Bronchial epithelial cell (primary cell): ENCODE measurements around the gene CATSPER3. TPM values are rescaled to one million over a fixed set of nuclear protein-coding genes. Genes with fewer than 3 reads are reported as not detected.

Experiments
- DNase-seq: peaks from one replicate; pipeline ENCODE4 v3.0.0-alpha.2; 2010; ENCODE audit warnings: low read depth
- FAIRE-seq: peaks from 2 replicates; lab custom pipeline; 2011; peaks lifted over from hg19 to GRCh38; lab: Jason Lieb, UNC
- H3K27me3 ChIP-seq: 2 replicates; pipeline ENCODE4 v1.5.1; 2011; ENCODE audit warnings: low read length; ENCODE audit not compliant: control insufficient read depth, insufficient read depth
- H3K36me3 ChIP-seq: 2 replicates; pipeline ENCODE4 v1.5.1; 2011; ENCODE audit warnings: low read length; ENCODE audit not compliant: control insufficient read depth, insufficient read depth
- H3K4me3 ChIP-seq: 2 replicates; pipeline ENCODE4 v1.5.1; 2011; ENCODE audit warnings: mild to moderate bottlenecking, low read depth, low read length, control low read depth
- total RNA-seq: library from RNA; depleted of rRNA; stranded (reverse); fragments of >200 nt; gene quantifications from 2 replicates; pipeline ENCODE4 v1.2.1, GENCODE V29; 2014
- TF ChIP-seq, protein P1 (sequence below): IDR thresholded peaks from 2 replicates; pipeline ENCODE4 v1.5.1; 2011; ENCODE audit warnings: mild to moderate bottlenecking, moderate library complexity, low read length, control low read depth, inconsistent platforms; ENCODE audit not compliant: insufficient read depth, severe bottlenecking

The CATSPER3 gene
- total RNA-seq, 1 donor from 2014 or later, result under 0.01 TPM

DNA sequence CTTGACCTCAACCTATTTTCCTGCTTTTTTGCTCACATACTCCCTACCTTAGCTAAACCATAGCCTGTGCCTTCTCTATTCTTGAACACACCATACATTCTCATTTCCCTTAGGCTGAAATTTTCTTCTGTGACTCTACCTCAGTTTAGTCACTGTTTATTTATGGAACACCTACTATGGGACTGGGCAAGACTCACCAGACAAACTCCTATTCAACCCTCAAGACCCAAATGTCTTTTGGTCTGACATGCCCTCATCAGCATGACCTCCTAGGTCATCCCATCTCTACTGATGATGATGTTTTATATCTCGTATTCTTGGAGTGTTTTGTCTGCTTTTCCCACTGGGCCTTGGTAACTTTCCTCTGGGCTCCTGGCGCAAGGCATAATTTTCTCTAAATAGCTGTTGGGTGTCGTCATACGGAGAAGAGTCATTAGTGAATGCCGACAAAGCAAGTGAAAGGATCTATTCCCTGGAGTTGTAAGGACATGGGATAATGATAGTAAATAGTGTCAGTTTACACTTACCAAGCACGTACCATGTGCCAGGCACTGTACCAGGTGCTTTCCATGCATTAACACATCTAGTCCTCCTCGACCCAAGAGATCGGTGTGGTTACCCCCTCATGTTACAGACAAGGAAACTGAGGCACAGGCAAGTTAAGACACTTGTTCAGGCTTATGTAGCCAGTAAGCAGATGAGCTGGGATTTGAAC, 88.8 kb downstream of the CATSPER3 start:
- TF ChIP-seq, protein P1, sequence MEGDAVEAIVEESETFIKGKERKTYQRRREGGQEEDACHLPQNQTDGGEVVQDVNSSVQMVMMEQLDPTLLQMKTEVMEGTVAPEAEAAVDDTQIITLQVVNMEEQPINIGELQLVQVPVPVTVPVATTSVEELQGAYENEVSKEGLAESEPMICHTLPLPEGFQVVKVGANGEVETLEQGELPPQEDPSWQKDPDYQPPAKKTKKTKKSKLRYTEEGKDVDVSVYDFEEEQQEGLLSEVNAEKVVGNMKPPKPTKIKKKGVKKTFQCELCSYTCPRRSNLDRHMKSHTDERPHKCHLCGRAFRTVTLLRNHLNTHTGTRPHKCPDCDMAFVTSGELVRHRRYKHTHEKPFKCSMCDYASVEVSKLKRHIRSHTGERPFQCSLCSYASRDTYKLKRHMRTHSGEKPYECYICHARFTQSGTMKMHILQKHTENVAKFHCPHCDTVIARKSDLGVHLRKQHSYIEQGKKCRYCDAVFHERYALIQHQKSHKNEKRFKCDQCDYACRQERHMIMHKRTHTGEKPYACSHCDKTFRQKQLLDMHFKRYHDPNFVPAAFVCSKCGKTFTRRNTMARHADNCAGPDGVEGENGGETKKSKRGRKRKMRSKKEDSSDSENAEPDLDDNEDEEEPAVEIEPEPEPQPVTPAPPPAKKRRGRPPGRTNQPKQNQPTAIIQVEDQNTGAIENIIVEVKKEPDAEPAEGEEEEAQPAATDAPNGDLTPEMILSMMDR, result no peak
- H3K4me3 ChIP-seq, result no peak overlapping the region
- FAIRE-seq (no peak), DNase-seq (no peak)
- no peaks in the 10 kb centered on the region for H3K36me3 ChIP-seq
- H3K27me3 ChIP-seq, result no peaks in the 10 kb centered on the region

DNA sequence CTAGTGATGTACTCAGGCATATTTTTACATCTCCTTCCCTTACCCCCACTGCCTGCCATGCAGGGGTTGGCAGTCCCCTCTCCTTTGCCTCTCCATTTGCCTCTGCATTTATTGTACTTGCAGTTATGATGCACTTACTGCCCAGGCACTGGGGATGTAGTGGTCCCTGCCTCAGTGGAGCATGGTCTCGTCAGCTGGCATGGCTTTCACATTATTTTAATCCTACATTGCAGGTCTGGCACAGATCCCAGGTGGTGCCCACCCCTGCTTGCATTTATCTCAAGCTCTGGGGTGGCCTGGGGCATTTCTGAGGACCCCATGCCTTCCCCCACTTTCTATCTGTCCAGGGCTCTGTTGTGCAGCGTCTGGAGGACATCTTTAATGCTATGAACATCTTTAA, 89.5 kb downstream of the CATSPER3 start:
- H3K36me3 ChIP-seq, result no peaks in the 10 kb centered on the region
- DNase-seq (no peak), FAIRE-seq (no peak)
- H3K27me3 ChIP-seq, result no peaks in the 10 kb centered on the region
- H3K4me3 ChIP-seq, result no peak overlapping the region
- TF ChIP-seq, protein P1, result no peak

DNA sequence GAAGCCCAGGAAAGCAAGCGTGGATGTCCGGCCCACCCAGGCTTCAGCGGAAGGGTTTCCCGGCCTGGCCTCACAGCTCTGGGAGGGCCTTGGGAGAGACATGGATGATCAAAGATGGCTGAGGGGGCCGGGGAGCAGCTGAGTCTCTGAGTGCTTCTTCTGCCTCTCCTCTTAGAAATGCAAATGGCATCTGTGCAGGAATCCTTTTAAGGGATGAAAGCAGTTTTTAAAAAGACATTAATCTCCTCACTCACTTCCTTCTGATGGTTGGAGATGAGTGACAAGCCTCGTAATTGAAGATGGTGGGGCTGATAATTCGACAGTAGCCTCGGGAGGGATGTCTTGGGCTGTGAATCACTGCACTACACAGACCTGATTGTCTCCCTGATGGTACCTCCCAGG, 90.6 kb downstream of the CATSPER3 start:
- H3K27me3 ChIP-seq, result no peaks in the 10 kb centered on the region
- FAIRE-seq (no peak), DNase-seq (no peak)
- no peak overlapping the region for H3K4me3 ChIP-seq
- TF ChIP-seq, protein P1, result no peak
- no peaks in the 10 kb centered on the region for H3K36me3 ChIP-seq

DNA sequence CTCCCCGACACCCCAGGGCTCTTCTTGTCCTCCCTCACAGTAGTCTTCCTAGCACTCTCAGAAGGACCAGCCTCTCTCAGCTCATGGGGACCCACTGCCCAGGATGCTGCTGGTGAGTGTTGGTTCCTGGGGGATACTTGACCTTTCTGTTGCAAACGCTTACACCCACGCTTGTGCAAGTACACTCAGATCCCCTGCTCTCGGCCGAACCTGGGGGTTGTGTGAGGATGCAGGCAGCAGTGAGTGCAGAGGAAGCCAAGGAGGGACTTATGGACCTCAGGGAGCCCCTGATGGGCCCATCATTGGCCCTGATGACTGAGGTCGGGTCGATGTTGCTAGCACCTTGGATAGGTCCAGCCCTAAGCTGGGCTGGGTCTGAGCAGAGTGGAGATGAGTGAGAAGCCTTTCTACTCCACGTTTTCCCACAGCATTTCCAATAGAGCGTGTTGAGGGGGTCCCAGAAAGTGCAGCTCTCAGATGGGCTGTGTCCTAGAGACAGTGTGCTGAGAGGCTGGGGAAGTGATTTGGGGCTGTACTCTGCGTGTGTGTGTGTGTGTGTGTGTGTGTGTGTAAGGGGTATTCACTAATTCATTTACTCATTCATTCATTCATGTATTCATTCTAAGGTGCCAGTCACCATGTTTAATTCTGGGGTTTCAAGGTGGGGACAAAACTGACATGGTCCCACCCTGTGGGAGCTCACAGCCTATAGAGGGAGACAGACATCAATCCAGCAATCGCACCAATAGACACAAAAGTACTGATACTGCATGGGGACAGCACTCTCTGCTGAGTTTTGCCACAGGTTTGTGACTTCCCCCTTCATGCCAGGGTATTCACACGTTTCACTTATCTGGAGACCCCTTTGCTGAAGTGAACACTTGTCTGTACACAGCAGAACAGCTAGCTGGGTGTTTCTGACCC, 91.6 kb downstream of the CATSPER3 start:
- TF ChIP-seq, protein P1, result peak; percentile 27
- Histone ChIP-seq H3K4me3 (no peak overlapping the region), H3K36me3 (no peaks in the 10 kb centered on the region), H3K27me3 (no peaks in the 10 kb centered on the region)
- DNase-seq (no peak), FAIRE-seq (no peak)

DNA sequence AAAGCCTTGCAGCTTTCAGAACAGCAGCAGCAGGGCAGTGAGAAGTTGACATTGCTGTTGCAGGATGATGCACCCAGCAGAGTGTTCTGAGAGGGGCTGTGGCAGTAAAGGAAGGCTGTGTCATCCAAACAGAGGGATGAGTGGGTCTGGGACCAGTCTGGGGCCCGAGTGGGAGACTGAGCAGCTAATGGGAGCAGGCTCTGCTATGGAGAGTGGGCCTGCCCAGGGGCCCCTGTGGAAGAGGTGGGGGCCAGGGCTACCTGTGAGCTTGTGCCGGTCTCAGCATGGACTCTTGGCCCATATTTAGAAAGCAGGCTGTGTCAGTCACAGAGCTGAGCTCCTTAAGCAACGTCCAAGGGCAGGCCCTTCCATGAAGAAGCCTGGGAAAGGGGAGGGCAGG, 92.3 kb downstream of the CATSPER3 start:
- H3K4me3 ChIP-seq, result no peak overlapping the region
- DNase-seq (no peak), FAIRE-seq (no peak)
- no peaks in the 10 kb centered on the region for H3K36me3 ChIP-seq
- H3K27me3 ChIP-seq, result no peaks in the 10 kb centered on the region
- TF ChIP-seq, protein P1, result no peak
